Ramos (cell line): ENCODE measurements around the gene ZNF750.
"Not testable (repeated sequence)": the region's sequence is repeated elsewhere in the genome, so short reads cannot be mapped to it uniquely, and the experiment has no call there.

Source experiments
- in situ Hi-C: fragments of 300-500 bp; cut with MboI; formaldehyde crosslinking; loops from one replicate; pipeline ENCODE4 v1.14.3; 2022; ENCODE audit warnings: low sequenced_read_pairs; ENCODE audit not compliant: unreplicated experiment

The ZNF750 gene

DNA sequence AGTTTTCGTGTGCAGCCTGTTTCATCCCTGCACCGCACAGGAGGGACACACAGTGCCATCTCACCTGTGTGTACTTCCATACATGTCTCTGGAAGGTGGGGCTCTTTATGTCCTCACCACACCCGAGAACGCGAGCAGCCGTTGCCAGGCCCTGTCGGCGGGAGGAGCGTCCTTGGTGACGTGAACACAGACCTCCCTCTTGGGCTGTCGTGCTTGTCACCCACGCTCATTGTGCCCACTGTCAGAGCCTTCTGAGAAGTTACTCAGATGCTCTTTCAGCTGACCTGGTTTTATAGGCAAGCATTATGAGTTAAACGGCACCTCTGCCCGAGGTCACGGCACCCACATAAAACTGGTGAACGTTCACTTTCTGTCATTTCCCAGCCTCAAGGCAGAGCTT is 40.2 kb downstream of the ZNF750 start:
- in situ Hi-C loops: no loop called here

GRCh38 chr17:82798752-82799151 is 41.1 kb downstream of the ZNF750 start:
- in situ Hi-C loops: no loop called here

DNA sequence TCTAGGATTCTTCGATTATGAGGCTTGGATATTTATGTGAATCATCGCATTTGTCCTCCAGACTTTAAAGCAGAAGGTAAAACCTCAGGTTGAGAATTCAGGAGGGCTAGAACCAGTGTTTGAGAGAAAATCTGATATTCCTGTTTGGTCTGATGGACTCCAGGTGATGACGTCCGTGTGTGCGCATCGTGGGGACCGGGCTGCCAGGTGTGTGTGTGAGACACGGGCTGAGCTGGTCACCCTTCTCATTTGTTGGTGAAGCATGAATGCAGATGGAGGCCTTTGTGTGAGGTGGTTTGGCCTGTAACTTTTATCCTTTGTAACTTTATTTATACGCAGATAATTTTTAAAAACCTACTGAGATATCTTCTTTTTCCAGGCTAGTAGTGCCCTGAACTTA is 42.8 kb downstream of the ZNF750 start:
- in situ Hi-C loops: no loop called here

DNA sequence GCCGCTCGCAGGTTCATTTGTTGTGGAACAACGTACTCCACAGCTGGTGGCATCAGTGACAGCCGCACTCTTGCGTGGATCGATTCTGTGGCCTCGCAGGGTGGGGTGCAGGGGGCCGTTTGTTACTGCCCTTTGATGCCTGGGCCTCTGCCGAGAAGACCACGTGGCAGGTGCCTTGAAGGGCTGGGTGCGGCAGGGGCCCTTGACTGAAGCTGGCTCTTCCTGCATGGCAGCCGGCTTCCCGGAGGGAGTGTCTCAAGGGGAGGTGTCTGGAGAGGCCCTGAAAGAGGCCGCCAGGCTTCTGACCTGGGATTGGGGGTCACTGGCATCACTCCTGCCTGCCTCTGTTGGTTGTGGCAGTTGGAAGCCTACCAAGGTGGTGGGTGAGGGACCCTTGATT is 44.2 kb downstream of the ZNF750 start:
- in situ Hi-C loops: no loop called here

DNA sequence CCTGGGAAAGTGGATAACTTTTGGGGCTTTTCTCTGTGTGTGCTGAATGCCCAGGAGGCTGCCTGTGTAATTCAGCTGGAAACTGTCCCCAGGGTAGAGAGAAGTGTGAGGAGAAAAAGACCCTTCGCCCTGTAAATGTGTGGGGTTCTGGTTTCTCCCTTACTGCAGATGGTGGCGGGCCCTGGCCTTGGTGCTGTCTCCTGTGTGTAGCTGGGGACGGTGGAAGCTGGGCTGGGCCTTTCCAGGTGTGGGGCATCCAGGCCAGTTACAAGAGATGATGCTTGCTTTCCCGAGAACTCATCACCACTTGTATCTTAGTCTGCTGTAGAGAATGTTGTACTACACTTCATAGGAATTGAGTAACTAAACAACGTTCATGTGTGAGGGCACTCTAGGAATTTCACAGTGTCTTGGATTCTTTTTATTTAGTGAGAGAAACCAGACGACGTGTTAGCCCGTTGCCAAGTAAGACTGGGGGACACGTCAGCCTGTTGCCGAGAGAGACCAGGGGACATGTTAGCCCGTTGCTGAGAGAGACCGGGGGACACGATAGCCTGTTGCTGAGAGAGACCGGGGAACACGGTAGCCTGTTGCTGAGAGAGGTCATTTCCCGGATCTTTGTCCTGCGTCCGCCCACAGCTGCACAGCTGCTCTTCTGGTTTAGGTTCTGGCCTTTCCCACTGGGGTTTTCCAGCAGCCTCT is 44.9 kb downstream of the ZNF750 start:
- in situ Hi-C loops: no loop called here

- in situ Hi-C loops: no loop called here
Measured at GRCh38 chr17:82793974-82794630, 45.7 kb downstream of the ZNF750 start.

DNA sequence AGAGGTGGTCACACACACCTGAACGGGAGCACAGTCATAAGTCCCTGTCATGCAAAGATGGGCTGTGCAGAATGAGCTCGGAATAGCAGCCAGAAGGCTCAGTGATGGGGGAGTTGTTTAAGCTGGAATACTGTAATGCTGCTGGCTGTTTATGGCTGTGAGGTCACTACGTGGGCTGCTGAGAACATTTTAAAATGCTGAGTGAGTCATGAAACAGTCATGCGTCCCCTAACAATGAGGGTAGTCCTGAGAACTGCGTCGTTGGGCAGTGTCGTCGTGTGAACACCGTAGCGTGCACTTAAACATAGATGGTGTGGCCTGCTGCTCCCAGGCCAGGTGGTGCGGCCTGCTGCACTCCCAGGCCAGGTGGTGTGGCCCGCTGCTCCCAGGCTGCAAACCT is 48.3 kb downstream of the ZNF750 start:
- in situ Hi-C loops: no loop called here

DNA sequence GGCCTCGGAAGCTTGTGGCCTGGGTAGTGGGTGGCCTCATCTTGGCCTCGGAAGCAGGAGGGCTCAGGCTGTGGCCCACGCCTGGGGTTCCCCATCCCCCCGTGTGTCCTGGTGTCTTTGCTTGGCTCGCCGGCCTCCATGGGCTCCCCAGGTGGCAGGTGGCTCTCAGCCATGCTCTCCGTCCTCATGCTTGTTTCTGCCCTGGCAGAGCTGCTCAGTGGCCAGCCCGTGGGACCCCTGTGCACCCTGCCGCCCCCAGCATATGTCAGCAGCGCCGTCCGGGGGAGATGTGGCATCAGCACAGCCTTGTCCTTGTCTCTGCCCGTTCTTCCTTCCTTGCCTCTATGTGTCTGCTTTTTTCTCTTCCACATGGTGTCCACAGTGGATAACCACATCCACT is 49.4 kb downstream of the ZNF750 start:
- in situ Hi-C loops: no loop called here

GRCh38 chr17:82789806-82790205 is 50.0 kb downstream of the ZNF750 start:
- in situ Hi-C loops: no loop called here

DNA sequence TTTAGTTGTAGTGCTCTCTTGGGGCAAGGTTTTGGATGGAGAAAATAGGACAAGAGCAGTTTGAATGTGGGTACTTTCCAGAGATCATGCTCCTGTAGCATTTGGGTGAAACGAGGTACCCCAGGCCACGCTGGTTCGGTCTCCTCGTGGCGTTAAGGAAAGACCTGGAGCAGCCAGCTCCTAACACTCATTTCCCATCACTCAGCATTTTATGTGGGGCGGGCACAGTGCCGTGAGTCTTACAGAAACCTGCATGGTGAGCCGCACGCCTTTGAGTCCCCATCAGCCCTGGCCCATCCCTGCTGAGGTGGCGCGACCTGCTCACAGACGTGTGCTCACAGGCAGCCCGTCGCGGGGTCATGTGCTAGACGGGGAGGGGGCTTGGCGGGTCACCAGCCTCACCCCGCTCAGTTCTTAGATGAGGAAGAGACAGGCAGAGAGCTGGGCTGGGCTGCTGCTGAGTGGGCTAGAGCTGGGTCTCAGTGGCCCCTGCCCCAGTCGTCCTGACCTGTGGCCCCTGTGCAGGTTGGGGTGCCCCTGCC is 50.7 kb downstream of the ZNF750 start:
- in situ Hi-C loops: no loop called here

DNA sequence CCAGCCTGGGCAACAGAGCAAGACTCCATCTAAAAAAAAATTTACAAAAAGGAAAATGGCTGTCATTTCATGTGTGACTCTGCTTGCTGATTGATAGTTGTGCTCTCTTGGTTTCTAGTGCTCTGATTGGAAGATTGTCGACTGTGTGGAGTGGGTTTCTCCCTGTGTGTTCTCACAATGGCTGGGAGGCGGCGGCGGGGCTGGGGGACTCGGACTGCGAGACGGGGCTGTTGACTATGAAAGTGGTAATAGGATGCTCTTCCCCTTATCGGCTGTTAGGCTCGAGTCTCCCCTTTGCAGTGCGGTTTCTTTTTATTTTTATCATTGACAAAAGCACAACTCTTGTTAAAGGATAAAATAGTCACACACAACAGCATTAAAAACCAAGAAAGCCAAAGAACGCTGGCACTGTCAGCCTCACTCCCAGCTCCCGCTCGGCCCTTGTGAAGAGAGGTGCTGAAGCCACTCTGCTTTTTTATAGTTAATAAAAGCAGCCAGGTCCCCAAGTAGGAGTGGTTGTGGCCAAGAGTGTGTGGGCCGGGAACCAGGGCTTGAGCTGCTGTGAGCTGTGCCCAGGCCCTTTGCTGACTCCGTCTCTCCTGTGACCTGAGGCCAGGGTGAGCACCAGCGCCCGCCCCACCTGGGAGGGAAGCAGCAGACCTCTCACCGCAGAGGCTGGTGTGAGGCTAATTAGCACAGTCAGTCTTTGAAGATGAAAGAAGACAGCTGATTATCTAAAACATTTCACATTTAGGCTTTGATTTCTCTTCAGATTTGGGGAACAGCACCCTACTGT is 51.4 kb downstream of the ZNF750 start:
- in situ Hi-C loops: no loop called here

DNA sequence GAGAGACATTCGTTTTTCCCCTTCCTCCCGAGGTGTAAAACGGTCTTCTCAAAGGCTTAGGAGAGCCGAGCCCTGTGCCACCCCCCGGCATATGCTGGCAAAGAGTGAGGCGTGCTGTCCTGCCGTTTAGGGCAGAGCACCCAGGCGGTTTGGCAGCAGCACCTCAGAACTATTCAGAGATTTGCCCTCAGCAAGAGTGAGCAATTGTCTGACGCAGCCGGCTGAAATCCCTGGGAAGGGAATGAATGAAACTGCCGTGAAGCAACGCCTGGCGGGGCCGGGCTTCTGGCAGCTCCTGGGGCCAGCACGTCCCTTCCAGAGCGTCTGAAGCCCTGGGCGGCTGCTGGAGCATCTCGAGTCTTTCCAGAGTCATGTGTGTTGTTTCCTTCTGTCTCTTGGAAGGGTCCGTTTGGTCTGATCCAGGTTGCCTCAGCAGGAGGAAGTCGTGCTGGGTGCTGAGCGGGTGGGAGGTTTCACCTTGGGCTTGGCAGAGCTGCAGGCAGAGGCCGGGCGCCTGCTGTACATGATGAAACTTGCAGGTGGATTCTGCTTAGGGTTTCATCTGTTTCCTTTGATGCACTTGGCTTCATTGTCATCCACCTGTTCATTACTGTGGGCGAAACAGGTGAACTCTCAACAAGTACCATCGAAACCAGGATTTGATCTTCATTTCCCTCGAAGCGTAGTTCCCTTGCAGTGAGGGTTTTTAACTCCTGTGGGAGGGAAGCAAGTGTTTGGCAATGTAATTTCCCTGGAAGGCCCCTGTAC is 52.6 kb downstream of the ZNF750 start:
- in situ Hi-C loops: no loop called here

DNA sequence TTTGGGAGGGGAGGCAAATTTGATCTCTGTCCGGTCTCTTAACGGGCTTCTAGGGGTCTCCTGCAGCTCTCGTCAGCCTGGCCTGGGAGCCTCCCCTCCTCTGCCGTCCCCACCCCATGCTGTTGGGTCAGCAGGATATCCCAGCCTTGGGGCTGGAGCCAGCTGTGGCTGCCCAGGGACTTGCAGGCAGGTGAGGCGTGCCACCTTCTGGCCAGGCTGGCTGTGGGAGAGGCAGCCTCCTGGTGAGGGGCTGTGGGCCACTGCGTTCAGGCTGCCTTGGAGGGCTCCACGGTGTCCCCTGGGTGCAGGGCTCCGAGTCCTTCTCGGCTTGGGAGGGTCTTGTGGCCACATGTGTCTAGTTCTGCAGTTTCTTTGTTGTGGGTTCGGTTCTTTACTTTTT is 53.4 kb downstream of the ZNF750 start:
- in situ Hi-C loops: no loop called here

DNA sequence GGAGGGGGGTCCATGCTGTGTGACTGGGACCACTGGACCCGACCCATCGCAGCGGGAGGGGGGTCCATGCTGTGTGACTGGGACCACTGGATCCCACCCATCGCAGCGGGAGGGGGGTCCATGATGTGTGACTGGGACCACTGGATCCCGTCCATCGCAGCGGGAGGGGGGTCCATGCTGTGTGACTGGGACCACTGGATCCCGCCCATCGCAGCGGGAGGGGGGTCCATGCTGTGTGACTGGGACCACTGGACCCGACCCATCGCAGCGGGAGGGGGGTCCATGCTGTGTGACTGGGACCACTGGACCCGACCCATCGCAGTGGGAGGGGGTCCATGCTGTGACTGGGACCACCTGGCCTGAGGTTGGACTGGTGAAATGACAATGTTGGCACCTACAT is 54.2 kb downstream of the ZNF750 start:
- in situ Hi-C loops: not testable (repeated sequence)

DNA sequence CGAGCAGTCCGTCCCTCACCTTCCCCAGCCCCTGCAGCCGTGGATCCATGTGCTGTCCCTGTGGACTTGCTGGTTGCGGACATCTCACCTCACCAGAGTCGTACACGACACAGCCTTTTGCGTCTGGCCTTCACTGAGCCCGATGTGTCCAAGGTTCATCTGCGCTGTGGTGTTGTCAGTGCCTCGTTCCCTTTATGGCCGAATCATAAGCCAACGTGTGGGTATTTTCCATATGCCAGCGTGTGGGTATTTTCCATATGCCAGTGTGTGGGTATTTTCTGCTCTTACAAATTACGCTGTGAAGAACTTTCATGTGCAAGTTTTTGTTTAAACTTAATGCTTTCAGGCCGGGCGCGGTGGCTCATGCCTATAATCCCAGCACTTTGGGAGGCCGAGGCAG is 56.3 kb downstream of the ZNF750 start:
- in situ Hi-C loops: loop anchor here (5.0 kb wide), 1 partner anchor 129 kb away; no protein-coding TSS in a partner anchor

GRCh38 chr17:82782657-82783207 is 57.1 kb downstream of the ZNF750 start:
- in situ Hi-C loops: loop anchor here (5.0 kb wide), 1 partner anchor 130 kb away; no protein-coding TSS in a partner anchor

DNA sequence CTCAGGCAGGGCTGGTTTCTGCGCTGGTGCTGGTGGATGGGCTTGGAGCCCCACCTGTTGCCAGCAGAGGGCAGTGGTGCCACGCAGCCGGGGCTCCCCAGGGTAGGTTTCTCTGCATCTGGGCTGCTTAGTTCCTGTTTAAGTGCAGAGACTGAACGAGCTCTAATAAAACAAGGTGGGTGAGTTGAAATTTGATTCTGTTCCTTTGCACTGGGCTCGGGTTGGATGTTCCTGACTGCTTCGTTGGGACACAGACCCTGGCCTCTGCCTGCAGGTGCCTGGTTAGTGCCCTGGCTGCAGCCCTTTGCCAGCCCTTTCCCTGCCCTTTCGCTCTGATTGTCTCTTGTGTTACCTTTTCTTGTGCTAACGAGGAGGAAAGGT is 57.9 kb downstream of the ZNF750 start:
- in situ Hi-C loops: loop anchor here (5.0 kb wide), 1 partner anchor 130 kb away; no protein-coding TSS in a partner anchor

DNA sequence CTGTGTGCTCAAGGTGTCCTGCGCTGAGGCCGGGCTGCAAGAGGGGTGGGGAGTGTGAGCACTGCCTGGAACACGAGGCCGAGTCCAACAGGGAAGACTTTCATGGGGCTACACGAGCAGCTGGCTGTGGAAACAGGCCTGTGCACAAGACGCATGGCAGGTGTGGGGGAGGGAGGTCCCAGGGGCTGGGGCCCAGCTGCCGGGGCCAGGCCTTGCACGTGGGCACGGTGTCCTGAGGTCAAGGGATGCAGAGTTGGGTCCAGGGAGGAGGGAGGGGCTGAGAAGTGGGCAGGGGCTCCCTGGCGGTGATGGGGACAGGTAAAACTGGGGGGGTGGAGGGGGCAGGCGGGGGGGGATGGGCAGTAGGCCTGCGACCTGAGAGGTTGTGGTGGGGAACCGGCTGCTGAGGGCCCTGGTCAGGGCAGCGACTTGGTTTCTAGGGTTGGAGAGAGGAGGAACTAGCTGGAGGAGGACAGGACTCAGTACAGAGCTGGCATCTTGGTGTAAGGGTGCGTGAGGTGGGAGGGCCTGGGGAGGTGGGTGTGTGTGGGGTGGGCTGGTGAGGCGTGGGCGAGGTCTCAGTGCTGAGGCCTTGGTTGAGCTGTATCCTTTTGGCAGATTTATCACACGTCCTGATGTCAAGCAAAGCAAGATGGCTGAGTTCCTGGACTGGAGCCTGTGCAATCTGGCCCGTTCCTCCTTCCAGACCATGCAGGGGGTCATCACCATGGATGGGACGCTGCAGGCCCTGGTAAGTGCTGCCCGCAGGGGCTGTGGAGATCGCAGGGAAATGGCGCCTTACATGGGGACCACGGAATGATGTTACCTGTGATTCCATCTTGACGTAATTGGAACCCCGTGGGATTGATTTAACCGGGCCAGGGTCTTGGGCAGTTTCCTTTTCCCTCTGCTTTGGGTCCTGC is 58.6 kb downstream of the ZNF750 start:
- in situ Hi-C loops: loop anchor here (5.0 kb wide), 1 partner anchor 131 kb away; no protein-coding TSS in a partner anchor

DNA sequence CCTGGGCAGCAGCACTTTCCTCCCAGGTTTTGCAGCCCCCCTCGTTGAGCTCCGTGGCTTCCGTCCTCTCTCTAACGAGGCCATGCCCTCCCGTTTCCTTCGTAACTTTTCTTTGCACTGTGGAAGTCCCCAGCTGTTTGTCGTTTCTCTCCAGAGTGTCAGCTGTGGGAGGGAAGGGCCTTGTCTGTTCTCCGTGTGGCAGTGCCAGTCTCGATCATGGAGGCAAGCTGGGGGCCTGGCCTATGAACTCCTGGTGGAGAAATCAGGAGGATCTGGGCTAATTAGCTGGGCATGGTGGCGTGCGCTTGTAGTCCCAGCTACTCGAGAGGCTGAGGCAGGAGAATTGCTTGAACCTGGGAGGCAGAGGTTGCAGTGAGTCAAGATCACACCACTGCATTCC is 59.6 kb downstream of the ZNF750 start:
- in situ Hi-C loops: loop anchor here (5.0 kb wide), 1 partner anchor 132 kb away; no protein-coding TSS in a partner anchor
